Astrocyte of the cerebellum (primary cell): ENCODE data around the gene NEUROG3.

Source experiments
- DNase-seq: peaks from one replicate; pipeline ENCODE4 v3.0.0-alpha.2; 2011; ENCODE audit warnings: low read depth
- H3K4me3 ChIP-seq: 2 replicates; pipeline ENCODE4 v1.5.1; 2011; ENCODE audit warnings: mild to moderate bottlenecking, low read depth, low read length, moderate library complexity
- CTCF ChIP-seq: IDR thresholded peaks from 2 replicates; pipeline ENCODE4 v1.5.1; 2012; ENCODE audit warnings: low read length, low read depth, moderate library complexity, mild to moderate bottlenecking; ENCODE audit errors: missing control alignments
- in situ Hi-C: cut with HindIII; loops from 2 replicates; pipeline ENCODE4 v1.10.0; 2017; ENCODE audit warnings: low sequenced_read_pairs

NEUROG3 gene

GRCh38 chr10:69567920-69568319, 5.3 kb downstream of the NEUROG3 start:
- TF ChIP-seq CTCF = no peak
- peak; percentile 26 for DNase-seq
- in situ Hi-C loops = no loop called here
- no peak overlapping the region for H3K4me3 ChIP-seq

- in situ Hi-C loops = no loop called here
- H3K4me3 ChIP-seq = no peak overlapping the region
- DNase-seq = no peak
- no peak for TF ChIP-seq CTCF
Observed at GRCh38 chr10:69562731-69563254, 10.4 kb downstream of the NEUROG3 start.

GRCh38 chr10:69559525-69559924, 13.7 kb downstream of the NEUROG3 start:
- TF ChIP-seq CTCF = no peak
- no peak overlapping the region for H3K4me3 ChIP-seq
- DNase-seq = no peak
- in situ Hi-C loops = no loop called here

GRCh38 chr10:69558559-69558958, 14.7 kb downstream of the NEUROG3 start:
- in situ Hi-C loops = no loop called here
- no peak for TF ChIP-seq CTCF
- no peak for DNase-seq
- H3K4me3 ChIP-seq = no peak overlapping the region

GRCh38 chr10:69554611-69555010, 18.6 kb downstream of the NEUROG3 start:
- in situ Hi-C loops = no loop called here
- no peak overlapping the region for H3K4me3 ChIP-seq
- DNase-seq = no peak
- TF ChIP-seq CTCF = no peak

- no peak for TF ChIP-seq CTCF
- H3K4me3 ChIP-seq = no peak overlapping the region
- no peak for DNase-seq
- in situ Hi-C loops = no loop called here
Observed at GRCh38 chr10:69553328-69553727, 19.9 kb downstream of the NEUROG3 start.

- H3K4me3 ChIP-seq = no peak overlapping the region
- TF ChIP-seq CTCF = no peak
- no peak for DNase-seq
- in situ Hi-C loops = no loop called here
Observed at GRCh38 chr10:69552268-69552667, 21.0 kb downstream of the NEUROG3 start.
